Endothelial cell of umbilical vein (primary cell): ENCODE results near the gene CADM4. TPM values are rescaled to one million over a fixed set of nuclear protein-coding genes. Genes with fewer than 3 reads are reported as not detected.

ENCODE experiments used
- BruUV-seq: library from RNA; stranded (reverse); fragments of 400-500 nt; replicated peaks from 2 replicates; lab custom pipeline; 2021; lab: Mats Ljungman, UMichigan
- CTCF ChIA-PET: fragments of 300-600, 350-600 bp; sonication (Branson Sonifier 250); formaldehyde crosslinking; loops from one replicate; lab custom pipeline; 2021; ENCODE audit warnings: antibody characterized with exemption, inconsistent platforms; lab: Charles Lee
- POLR2A ChIA-PET: fragments of 300-600, 350-600 bp; sonication (Branson Sonifier 250); formaldehyde crosslinking; loops from one replicate; lab custom pipeline; 2021; ENCODE audit warnings: antibody characterized with exemption, inconsistent platforms; lab: Charles Lee
- DNase-seq: peaks from one replicate; pipeline ENCODE4 v3.0.0-alpha.2; 2011; ENCODE audit warnings: low read depth, low spot score
- FAIRE-seq: peaks from 2 replicates; lab custom pipeline; 2011; peaks lifted over from hg19 to GRCh38; lab: Jason Lieb, UNC
- H2AFZ ChIP-seq: 2 replicates; pipeline ENCODE4 v1.6.0; 2012; ENCODE audit warnings: low read depth, low read length, control low read depth, inconsistent platforms
- H3K27ac ChIP-seq: 2 replicates; pipeline ENCODE4 v1.5.1; 2011; ENCODE audit warnings: low read depth, mild to moderate bottlenecking, control low read depth, low read length, moderate library complexity; ENCODE audit not compliant: insufficient read depth
- H3K27me3 ChIP-seq, 2 experiments: 2 replicates each; pipeline versions ENCODE4 v1.6.0 to v1.6.1; 2011; ENCODE audit warnings: low read length in 2 of 2, mixed read lengths in 1 of 2; ENCODE audit not compliant: control insufficient read depth in 2 of 2, insufficient read depth in 2 of 2
- H3K36me3 ChIP-seq, 2 experiments: 2 replicates in 1 of 2; 3 replicates in 1 of 2; pipeline ENCODE4 v1.5.1; 2011; ENCODE audit warnings: low read length in 2 of 2, mild to moderate bottlenecking in 1 of 2, moderate library complexity in 1 of 2; ENCODE audit not compliant: control insufficient read depth in 2 of 2, insufficient read depth in 2 of 2; ENCODE audit errors: extremely low read depth in 1 of 2
- H3K4me1 ChIP-seq: 3 replicates; pipeline ENCODE4 v1.5.1; 2011; ENCODE audit warnings: mild to moderate bottlenecking, low read length; ENCODE audit not compliant: control insufficient read depth, insufficient read depth; ENCODE audit errors: extremely low read depth
- H3K4me2 ChIP-seq: 2 replicates; pipeline ENCODE4 v1.6.1; 2011; ENCODE audit warnings: low read length, control low read depth, mixed read lengths; ENCODE audit not compliant: insufficient read depth
- H3K4me3 ChIP-seq, 3 experiments: fragments of 200-600 bp in 1 of 3; sonication (generic), shearing (Covaris generic) in 1 of 3; replicated peaks in 1 of 3; 2 replicates each; pipeline ENCODE4 v1.5.1; 2011 to 2016; ENCODE audit warnings: control low read depth in 3 of 3, low read length in 3 of 3, mild to moderate bottlenecking in 2 of 3, inconsistent platforms in 1 of 3, low read depth in 1 of 3, moderate library complexity in 1 of 3; ENCODE audit not compliant: insufficient read depth in 1 of 3
- H3K79me2 ChIP-seq: 2 replicates; pipeline ENCODE4 v1.6.0; 2012; ENCODE audit warnings: low read length, inconsistent platforms; ENCODE audit not compliant: control insufficient read depth, insufficient read depth
- H3K9ac ChIP-seq: replicated peaks from 2 replicates; pipeline ENCODE3; 2011; ENCODE audit warnings: low read length, control low read depth; ENCODE audit not compliant: insufficient read depth; ENCODE audit errors: extremely low read depth
- H3K9me1 ChIP-seq: replicated peaks from 3 replicates; pipeline ENCODE4 v1.6.0; 2011; ENCODE audit warnings: mild to moderate bottlenecking, low read length; ENCODE audit not compliant: control insufficient read depth, insufficient read depth; ENCODE audit errors: extremely low read depth
- H3K9me3 ChIP-seq: replicated peaks from 2 replicates; pipeline ENCODE4 v1.5.1; 2012; ENCODE audit warnings: low read length, inconsistent platforms; ENCODE audit not compliant: control insufficient read depth, insufficient read depth
- H4K20me1 ChIP-seq: replicated peaks from 2 replicates; pipeline ENCODE3; 2011; ENCODE audit warnings: mild to moderate bottlenecking, low read length; ENCODE audit not compliant: control insufficient read depth, insufficient read depth; ENCODE audit errors: extremely low read depth
- CTCF ChIP-seq, 2 donors: IDR thresholded peaks; 1 replicate in 1 of 2; 2 replicates in 1 of 2; pipeline ENCODE4 v1.5.1; 2011; ENCODE audit warnings: low read length in 2 of 2, mild to moderate bottlenecking in 2 of 2, moderate library complexity in 2 of 2, control low read depth in 1 of 2, inconsistent platforms in 1 of 2, low read depth in 1 of 2; ENCODE audit not compliant: insufficient read depth in 1 of 2; ENCODE audit errors: extremely low read depth in 1 of 2
- EZH2 ChIP-seq: IDR thresholded peaks from 2 replicates; pipeline ENCODE4 v1.6.1; 2012; ENCODE audit warnings: borderline replicate concordance, low read depth, mild to moderate bottlenecking, moderate library complexity, low read length, inconsistent platforms; ENCODE audit not compliant: severe bottlenecking
- FOS ChIP-seq: IDR thresholded peaks from 2 replicates; pipeline ENCODE4 v1.6.1; 2011; ENCODE audit warnings: mild to moderate bottlenecking, low read length, moderate library complexity, borderline replicate concordance; ENCODE audit not compliant: insufficient read depth
- GATA2 ChIP-seq: IDR thresholded peaks from 2 replicates; pipeline ENCODE4 v1.7.0; 2011; ENCODE audit warnings: low read depth, mild to moderate bottlenecking, moderate library complexity, mixed read lengths, low read length; ENCODE audit not compliant: insufficient read length, insufficient read depth
- JUN ChIP-seq: IDR thresholded peaks from 2 replicates; pipeline ENCODE4 v1.6.1; 2011; ENCODE audit warnings: borderline replicate concordance, low read depth; ENCODE audit not compliant: insufficient read length, insufficient read depth
- MAX ChIP-seq: IDR thresholded peaks from 2 replicates; pipeline ENCODE4 v1.6.1; 2011; ENCODE audit not compliant: insufficient read depth, insufficient read length
- MYC ChIP-seq: IDR thresholded peaks from one replicate; pipeline ENCODE4 v1.6.1; 2011; ENCODE audit warnings: mild to moderate bottlenecking, low read depth, low read length
- POLR2A ChIP-seq: IDR thresholded peaks from 2 replicates; pipeline ENCODE4 v1.6.1; 2012; ENCODE audit warnings: low read depth, mild to moderate bottlenecking, control low read depth, low read length
- POLR2AphosphoS5 ChIP-seq: IDR thresholded peaks from 2 replicates; pipeline ENCODE4 v1.6.1; 2012; ENCODE audit warnings: low read depth, mild to moderate bottlenecking, control low read depth, low read length, moderate library complexity; ENCODE audit not compliant: insufficient read depth
- dilution Hi-C: fragments of 300-500 bp; cut with MboI; formaldehyde crosslinking; loops from one replicate; pipeline ENCODE4 v1.15.0; 2019; ENCODE audit warnings: low sequenced_read_pairs; ENCODE audit not compliant: extremely low pct_ligation_motif_present
- intact Hi-C: fragments of 100-400 bp; cut with micrococcal nuclease; formaldehyde crosslinking; loops from one replicate; pipeline ENCODE4 v1.10.0; 2022
- polyA plus RNA-seq, 4 experiments: library from polyadenylated mRNA; depleted of rRNA in 3 of 4; stranded (reverse) in 3 of 4; unstranded in 1 of 4; fragments of >200 nt; gene quantifications; 2 replicates each; pipeline versions ENCODE4 v1.2.1 to v1.2.3, GENCODE V29; 2011 to 2012; ENCODE audit warnings: missing spikeins in 1 of 4
- total RNA-seq: library from RNA; stranded (reverse); gene quantifications from 2 replicates; pipeline ENCODE4 v1.2.3, GENCODE V29; 2021

The CADM4 gene
- total and polyA plus RNA-seq, 2 donors (not counting 3 experiments of a cell fraction or from before 2014, with no cell fraction given), result 5.0 to 7.5 TPM

- H3K36me3 ChIP-seq, result peaks cover 9 to 27% of the 10 kb centered on the region in 2 experiments
- peaks cover 33% of the 10 kb centered on the region for H3K79me2 ChIP-seq
- no peak overlapping the region for H3K9ac ChIP-seq
- CTCF ChIA-PET, result interaction anchor here (0.5 to 5.7 kb wide), 3 partner anchors 38 to 146 kb away, joined by 3 to 158 read pairs (median 4); no protein-coding TSS in a partner anchor
- no peak overlapping the region for H2AFZ ChIP-seq
- H3K4me2 ChIP-seq, result no peak overlapping the region
- FAIRE-seq (no peak), DNase-seq (no peak)
- intact Hi-C loops (no loop called here), dilution Hi-C loops (no loop called here)
- no peaks in the 10 kb centered on the region for H3K9me3 ChIP-seq
- peaks cover 18% of the 10 kb centered on the region for H3K4me1 ChIP-seq
- H3K4me3 ChIP-seq, result no peak overlapping the region
- no peak overlapping the region for H3K27ac ChIP-seq
- TF ChIP-seq CTCF (IDR thresholded peaks at IDR 0.05; ENCODE audit: extremely low read depth in 1 of 2, insufficient read depth in 1 of 2, low read depth in 1 of 2, low read length in 2 of 2) (no peak), POLR2A (no peak), JUN (no peak), GATA2 (no peak), MAX (no peak), FOS (no peak), MYC (no peak), EZH2 (no peak), POLR2AphosphoS5 (no peak)
- POLR2A ChIA-PET, result no interaction called here
- H3K27me3 ChIP-seq, result no peaks in the 10 kb centered on the region
- BruUV-seq, result no TSS peak
- no peaks in the 10 kb centered on the region for H3K9me1 ChIP-seq
- H4K20me1 ChIP-seq, result no peaks in the 10 kb centered on the region
Measured at GRCh38 chr19:43592800-43593350, 46.8 kb downstream of the CADM4 start.
